SK-N-SH treated with all-trans-retinoic acid at 6 μM for 48 hours (cell line): ENCODE data around the gene CRHR2.

Experiments used
- ATAC-seq: fragments of 200-7000 bp; cut with Tn5 transposase; 3 replicates; pipeline ENCODE4 v1.9.1; 2020; ENCODE audit warnings: mild to moderate bottlenecking, moderate library complexity
- ARNTL ChIP-seq: fragments of 450-650 bp; formaldehyde crosslinking; IDR thresholded peaks from 2 replicates; pipeline ENCODE4 v1.5.0; 2020; ENCODE audit warnings: low read depth, mild to moderate bottlenecking, moderate library complexity, borderline replicate concordance
- BACH2 ChIP-seq: fragments of 250-450 bp; sonication (Bioruptor Pico); IDR thresholded peaks from 2 replicates; pipeline ENCODE4 v1.9.0; 2021; ENCODE audit warnings: mild to moderate bottlenecking, borderline replicate concordance
- CSDC2 ChIP-seq: fragments of 250-450 bp; sonication (Bioruptor Pico); IDR thresholded peaks from 2 replicates; pipeline ENCODE4 v1.5.0; 2020; ENCODE audit warnings: mild to moderate bottlenecking, moderate library complexity
- CSRNP3 ChIP-seq: fragments of 250-450 bp; sonication (Bioruptor Pico); IDR thresholded peaks from 2 replicates; pipeline ENCODE4 v1.5.1; 2021; ENCODE audit warnings: mild to moderate bottlenecking, moderate library complexity
- ESRRG ChIP-seq: fragments of 250-450 bp; sonication (Bioruptor Pico); IDR thresholded peaks from 2 replicates; pipeline ENCODE4 v1.6.1; 2021; ENCODE audit warnings: mild to moderate bottlenecking
- ISL1 ChIP-seq: fragments of 250-450 bp; sonication (Bioruptor Pico); IDR thresholded peaks from 2 replicates; pipeline ENCODE4 v2.1.2; 2022; ENCODE audit warnings: mild to moderate bottlenecking, moderate library complexity
- OSR1 ChIP-seq: fragments of 250-450 bp; sonication (Bioruptor Pico); IDR thresholded peaks from 2 replicates; pipeline ENCODE4 v1.8.0; 2022; ENCODE audit warnings: moderate library complexity, mild to moderate bottlenecking, inconsistent platforms
- PPARA ChIP-seq: fragments of 250-450 bp; sonication (Bioruptor Pico); IDR thresholded peaks from 2 replicates; pipeline ENCODE4 v1.5.0; 2020; ENCODE audit warnings: mild to moderate bottlenecking, borderline replicate concordance
- RARB ChIP-seq: fragments of 250-450 bp; sonication (Bioruptor Pico); IDR thresholded peaks from 2 replicates; pipeline ENCODE4 v1.8.0; 2021; ENCODE audit warnings: mild to moderate bottlenecking, moderate library complexity
- SNAI2 ChIP-seq: fragments of 250-450 bp; sonication (Bioruptor Pico); IDR thresholded peaks from 2 replicates; pipeline ENCODE4 v1.5.0; 2020; ENCODE audit warnings: mild to moderate bottlenecking, moderate library complexity
- TCF4 ChIP-seq: fragments of 250-450 bp; sonication (Bioruptor Pico); IDR thresholded peaks from 2 replicates; pipeline ENCODE4 v1.8.0; 2021; ENCODE audit warnings: mild to moderate bottlenecking, moderate library complexity, borderline replicate concordance
- ZC3H10 ChIP-seq: fragments of 250-450 bp; sonication (Bioruptor Pico); IDR thresholded peaks from 2 replicates; pipeline ENCODE4 v1.5.1; 2021; ENCODE audit warnings: mild to moderate bottlenecking, moderate library complexity
- ZFP3 ChIP-seq: fragments of 250-450 bp; sonication (Bioruptor Pico); IDR thresholded peaks from 2 replicates; pipeline ENCODE4 v1.5.0; 2020; ENCODE audit warnings: mild to moderate bottlenecking, moderate library complexity
- ZFP30 ChIP-seq: fragments of 450-650 bp; formaldehyde crosslinking; IDR thresholded peaks from 2 replicates; pipeline ENCODE4 v1.5.0; 2022; ENCODE audit warnings: mild to moderate bottlenecking, moderate library complexity
- ZNF565 ChIP-seq: fragments of 450-650 bp; formaldehyde crosslinking; conservative IDR thresholded peaks from 2 replicates; pipeline ENCODE4 v1.5.0; 2020; ENCODE audit warnings: low read depth, mild to moderate bottlenecking, moderate library complexity
- ZNF70 ChIP-seq: fragments of 450-650 bp; formaldehyde crosslinking; IDR thresholded peaks from 2 replicates; pipeline ENCODE4 v1.5.0; 2020; ENCODE audit warnings: mild to moderate bottlenecking, moderate library complexity
- ZNF8 ChIP-seq: fragments of 450-650 bp; formaldehyde crosslinking; IDR thresholded peaks from 2 replicates; pipeline ENCODE4 v1.5.0; 2020; ENCODE audit warnings: mild to moderate bottlenecking, moderate library complexity
- TF ChIP-seq, protein P1 (sequence below): fragments of 250-450 bp; sonication (Bioruptor Pico); IDR thresholded peaks from 2 replicates; pipeline ENCODE4 v1.8.0; 2021; ENCODE audit warnings: low read depth, mild to moderate bottlenecking, moderate library complexity, borderline replicate concordance

CRHR2 gene

DNA sequence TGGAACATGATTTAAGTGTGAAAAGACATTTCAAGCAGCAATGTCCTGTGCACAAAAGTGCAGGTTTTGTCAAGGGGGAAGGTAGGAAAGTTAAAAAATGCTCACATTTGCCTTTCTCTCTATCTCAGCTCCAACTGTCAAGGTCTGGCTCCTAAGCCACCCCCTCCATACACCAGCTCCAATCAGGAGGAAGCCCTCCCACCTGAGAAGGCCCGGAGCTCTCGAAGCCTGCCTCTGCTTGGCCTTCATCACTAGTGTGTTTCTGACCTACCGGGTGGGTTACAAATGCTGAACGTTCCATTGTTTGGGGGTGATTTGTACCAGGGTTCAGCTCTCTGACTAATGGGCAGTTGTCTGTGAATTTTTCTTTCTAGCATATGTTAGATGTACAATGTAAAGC, 14.2 kb downstream of the CRHR2 start (continued):
- TF ChIP-seq CSRNP3 (CRISPR knock-in tag) (no peak), ISL1 (CRISPR knock-in tag) (no peak), CSDC2 (no peak)

GRCh38 chr7:30667172-30667571, 15.1 kb downstream of the CRHR2 start:
- ATAC-seq: no peak
- TF ChIP-seq, protein P1, sequence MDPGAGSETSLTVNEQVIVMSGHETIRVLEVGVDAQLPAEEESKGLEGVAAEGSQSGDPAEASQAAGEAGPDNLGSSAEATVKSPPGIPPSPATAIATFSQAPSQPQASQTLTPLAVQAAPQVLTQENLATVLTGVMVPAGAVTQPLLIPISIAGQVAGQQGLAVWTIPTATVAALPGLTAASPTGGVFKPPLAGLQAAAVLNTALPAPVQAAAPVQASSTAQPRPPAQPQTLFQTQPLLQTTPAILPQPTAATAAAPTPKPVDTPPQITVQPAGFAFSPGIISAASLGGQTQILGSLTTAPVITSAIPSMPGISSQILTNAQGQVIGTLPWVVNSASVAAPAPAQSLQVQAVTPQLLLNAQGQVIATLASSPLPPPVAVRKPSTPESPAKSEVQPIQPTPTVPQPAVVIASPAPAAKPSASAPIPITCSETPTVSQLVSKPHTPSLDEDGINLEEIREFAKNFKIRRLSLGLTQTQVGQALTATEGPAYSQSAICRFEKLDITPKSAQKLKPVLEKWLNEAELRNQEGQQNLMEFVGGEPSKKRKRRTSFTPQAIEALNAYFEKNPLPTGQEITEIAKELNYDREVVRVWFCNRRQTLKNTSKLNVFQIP (CRISPR knock-in tag): no peak
- TF ChIP-seq, all 23 proteins: peak for 0

- TF ChIP-seq ARNTL (CRISPR knock-in tag) (no peak), BACH2 (CRISPR knock-in tag) (no peak)
- TF ChIP-seq, all 23 proteins: peak for 0
- no peak for ATAC-seq
These were observed 16.8 kb downstream of the CRHR2 start for GRCh38 chr7:30665449-30665848.

DNA sequence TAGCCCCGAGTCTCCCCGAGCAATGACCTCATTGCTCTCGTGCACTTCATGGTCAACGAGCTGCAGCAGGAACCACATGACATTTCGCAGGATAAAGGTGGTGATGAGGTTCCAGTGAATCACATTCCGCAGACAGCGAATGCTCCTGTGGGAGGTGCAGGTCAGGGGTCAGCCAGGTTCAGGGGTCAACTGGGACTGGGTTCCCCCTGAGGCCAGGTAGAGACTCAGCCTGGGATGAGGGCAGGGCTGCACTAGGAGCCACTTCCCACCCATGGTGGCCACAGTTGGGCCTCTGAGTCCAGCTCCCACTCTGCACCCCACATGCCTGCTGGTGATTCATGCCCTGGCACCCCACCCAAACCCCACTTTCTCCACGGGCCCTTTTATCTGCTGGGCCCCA, 17.2 kb downstream of the CRHR2 start:
- ATAC-seq: no peak

GRCh38 chr7:30664184-30664885, 17.9 kb downstream of the CRHR2 start:
- TF ChIP-seq OSR1 (CRISPR knock-in tag) (no peak), CSRNP3 (CRISPR knock-in tag) (no peak), ZNF70 (no peak), CSDC2 (no peak), ZFP3 (CRISPR knock-in tag) (no peak), TCF4 (CRISPR knock-in tag) (no peak), ZNF565 (no peak), ZFP30 (CRISPR knock-in tag) (no peak), SNAI2 (CRISPR knock-in tag) (no peak), ZC3H10 (CRISPR knock-in tag) (no peak), ISL1 (CRISPR knock-in tag) (no peak)
- TF ChIP-seq, protein P1 (CRISPR knock-in tag): no peak
- ATAC-seq: no peak

More for the DNA sequence above, 17.2 kb downstream of the CRHR2 start:
- TF ChIP-seq, protein P1 (CRISPR knock-in tag): no peak
- TF ChIP-seq CSRNP3 (CRISPR knock-in tag) (no peak), ZNF8 (CRISPR knock-in tag) (no peak), PPARA (CRISPR knock-in tag) (no peak), TCF4 (CRISPR knock-in tag) (no peak), RARB (CRISPR knock-in tag) (no peak), ESRRG (CRISPR knock-in tag) (no peak), ZFP3 (CRISPR knock-in tag) (no peak)
